SK-N-SH (cell line): Measurements from ENCODE around the gene PTPRJ. TPM values are rescaled to one million over a fixed set of nuclear protein-coding genes. Genes with fewer than 3 reads are reported as not detected.

ENCODE experiments used
- CTCF ChIA-PET: fragments of 300-600, 350-600 bp; formaldehyde crosslinking; extraction: SDS; loops from one replicate; lab custom pipeline; 2021; lab: Yijun Ruan, JAX
- POLR2A ChIA-PET: fragments of 350-600 bp; sonication (Branson Sonifier 250); formaldehyde crosslinking; extraction: SDS; loops from one replicate; lab custom pipeline; 2020; ENCODE audit warnings: antibody characterized with exemption, inconsistent platforms; lab: Yijun Ruan, JAX
- DNase-seq: peaks from one replicate; pipeline ENCODE4 v3.0.0; 2012
- H2AFZ ChIP-seq: fragments of 200-600 bp; sonication (generic); 2 replicates; pipeline ENCODE4 v1.8.1; 2016; ENCODE audit warnings: antibody characterized with exemption, mild to moderate bottlenecking, low read depth
- H3F3A ChIP-seq: fragments of 200-600 bp; sonication (generic); replicated peaks from 2 replicates; pipeline ENCODE3; 2016; ENCODE audit warnings: antibody characterized with exemption, mild to moderate bottlenecking; ENCODE audit not compliant: insufficient read depth
- H3K27ac ChIP-seq, 2 experiments: fragments of 200-500 bp in 1 of 2; fragments of 200-600 bp in 1 of 2; sonication (Bioruptor generic) in 1 of 2; sonication (generic), shearing (Covaris generic) in 1 of 2; 2 replicates each; pipeline versions ENCODE4 v1.5.1 to v1.6.1; 2014 to 2016; ENCODE audit warnings: low read depth in 2 of 2, inconsistent platforms in 1 of 2, low read length in 1 of 2, mild to moderate bottlenecking in 1 of 2, mixed read lengths in 1 of 2
- H3K27me3 ChIP-seq: fragments of 200-600 bp; sonication (generic), shearing (Covaris generic); 2 replicates; pipeline ENCODE4 v1.6.1; 2016; ENCODE audit warnings: mixed run types; ENCODE audit not compliant: insufficient read depth
- H3K36me3 ChIP-seq, 2 experiments: fragments of 200-500 bp in 1 of 2; fragments of 200-600 bp in 1 of 2; sonication (Bioruptor generic) in 1 of 2; sonication (generic) in 1 of 2; replicated peaks in 1 of 2; 2 replicates each; pipeline versions ENCODE3 to v1.5.1; 2014 to 2016; ENCODE audit warnings: low read length in 1 of 2, mild to moderate bottlenecking in 1 of 2; ENCODE audit not compliant: insufficient read depth in 2 of 2, control insufficient read depth in 1 of 2
- H3K4me1 ChIP-seq, 2 experiments: fragments of 200-500 bp in 1 of 2; fragments of 200-600 bp in 1 of 2; sonication (Bioruptor generic) in 1 of 2; sonication (generic), shearing (Covaris generic) in 1 of 2; 2 replicates each; pipeline versions ENCODE4 v1.5.1 to v1.6.1; 2014 to 2016; ENCODE audit warnings: low read depth in 1 of 2, low read length in 1 of 2, mixed run types in 1 of 2; ENCODE audit not compliant: insufficient read depth in 2 of 2, control insufficient read depth in 1 of 2
- H3K4me2 ChIP-seq: fragments of 200-600 bp; sonication (generic), shearing (Covaris generic); 2 replicates; pipeline ENCODE4 v1.6.1; 2017; ENCODE audit warnings: mixed run types
- H3K4me3 ChIP-seq, 2 experiments: fragments of 200-500 bp in 1 of 2; fragments of 200-600 bp in 1 of 2; sonication (Bioruptor generic) in 1 of 2; sonication (generic), shearing (Covaris generic) in 1 of 2; 2 replicates each; pipeline versions ENCODE4 v1.5.1 to v1.8.1; 2014 to 2016; ENCODE audit warnings: low read depth in 2 of 2, inconsistent platforms in 1 of 2, low read length in 1 of 2, mild to moderate bottlenecking in 1 of 2, mixed read lengths in 1 of 2, moderate library complexity in 1 of 2
- H3K79me2 ChIP-seq: fragments of 200-600 bp; sonication (generic); 2 replicates; pipeline ENCODE4 v1.8.1; 2017; ENCODE audit warnings: mild to moderate bottlenecking; ENCODE audit not compliant: insufficient read depth
- H3K9ac ChIP-seq: fragments of 200-600 bp; sonication (generic); 2 replicates; pipeline ENCODE4 v1.6.1; 2017; ENCODE audit warnings: mixed run types
- H3K9me2 ChIP-seq: fragments of 200-600 bp; sonication (generic); 2 replicates; pipeline ENCODE4 v1.6.1; 2017; ENCODE audit warnings: mixed run types
- H3K9me3 ChIP-seq: fragments of 200-600 bp; sonication (generic); 2 replicates; pipeline ENCODE4 v1.6.1; 2017; ENCODE audit warnings: mixed run types, mild to moderate bottlenecking, moderate library complexity
- H4K20me1 ChIP-seq: fragments of 200-600 bp; sonication (generic); 2 replicates; pipeline ENCODE4 v1.6.1; 2017; ENCODE audit warnings: mild to moderate bottlenecking, mixed run types; ENCODE audit not compliant: insufficient read depth
- ELF1 ChIP-seq: IDR thresholded peaks from 2 replicates; pipeline ENCODE4 v1.4.0; 2012
- EP300 ChIP-seq, 2 experiments: IDR thresholded peaks; 2 replicates each; pipeline versions ENCODE4 v1.4.0 to v1.6.1; 2012; ENCODE audit warnings: borderline replicate concordance in 1 of 2, low read depth in 1 of 2, low read length in 1 of 2
- EZH2phosphoT487 ChIP-seq: fragments of 200-600 bp; sonication (generic); IDR thresholded peaks from 2 replicates; pipeline ENCODE4 v1.6.1; 2017; ENCODE audit warnings: low read depth, mixed run types, mild to moderate bottlenecking, antibody characterized with exemption, moderate library complexity, borderline replicate concordance
- FOXJ3 ChIP-seq: sonication (generic); formaldehyde crosslinking; IDR thresholded peaks from 2 replicates; pipeline ENCODE4 v1.5.1; 2020; ENCODE audit warnings: mild to moderate bottlenecking, missing genetic modification reagents
- GABPA ChIP-seq: IDR thresholded peaks from 2 replicates; pipeline ENCODE4 v1.4.0; 2012; ENCODE audit warnings: low read depth, mild to moderate bottlenecking
- NFIC ChIP-seq: IDR thresholded peaks from 2 replicates; pipeline ENCODE4 v1.4.0; 2012; ENCODE audit warnings: borderline replicate concordance
- NRF1 ChIP-seq: IDR thresholded peaks from 2 replicates; pipeline ENCODE4 v1.6.1; 2012; ENCODE audit warnings: low read depth, mild to moderate bottlenecking, low read length
- POLR2AphosphoS5 ChIP-seq: IDR thresholded peaks from 2 replicates; pipeline ENCODE4 v1.6.1; 2012; ENCODE audit warnings: low read depth, low read length
- RCOR1 ChIP-seq: fragments of 150-350 bp; IDR thresholded peaks from 2 replicates; pipeline ENCODE4 v1.6.1; 2017; ENCODE audit warnings: antibody characterized with exemption, low read length
- REST ChIP-seq: IDR thresholded peaks from 2 replicates; pipeline ENCODE4 v1.6.1; 2012; ENCODE audit warnings: mild to moderate bottlenecking, low read depth, low read length, moderate library complexity
- RFX5 ChIP-seq: IDR thresholded peaks from 2 replicates; pipeline ENCODE4 v1.6.1; 2012; ENCODE audit warnings: mild to moderate bottlenecking, improper control_type of control experiment, low read length
- SIN3A ChIP-seq: IDR thresholded peaks from 2 replicates; pipeline ENCODE4 v1.6.1; 2012; ENCODE audit warnings: low read depth, mild to moderate bottlenecking, low read length, moderate library complexity, borderline replicate concordance
- TEAD4 ChIP-seq: IDR thresholded peaks from 2 replicates; pipeline ENCODE4 v1.4.0; 2012; ENCODE audit warnings: mild to moderate bottlenecking, borderline replicate concordance; ENCODE audit not compliant: insufficient read depth
- YY1 ChIP-seq: IDR thresholded peaks from 2 replicates; pipeline ENCODE4 v1.4.0; 2012; ENCODE audit warnings: low read depth, mild to moderate bottlenecking
- WGBS: methylation state at CpG from one replicate; pipeline ENCODE4 v1.1.6; 2017; ENCODE audit warnings: low lambda C conversion rate; 5-methylcytosine and 5-hydroxymethylcytosine counted together
- polyA plus RNA-seq, 3 experiments: library from polyadenylated mRNA; depleted of rRNA; stranded (reverse); fragments of >200 nt; gene quantifications; 2 replicates each; pipeline ENCODE4 v1.2.3, GENCODE V29; 2012
- TF ChIP-seq, protein P1 (sequence below): fragments of 200-600 bp; sonication (generic); IDR thresholded peaks from 2 replicates; pipeline ENCODE4 v1.6.1; 2017; ENCODE audit warnings: antibody characterized with exemption, mild to moderate bottlenecking, moderate library complexity
- TF ChIP-seq, protein P2 (sequence below): IDR thresholded peaks from 2 replicates; pipeline ENCODE4 v1.4.0; 2012; ENCODE audit warnings: low read depth, borderline replicate concordance

PTPRJ gene
- polyA plus RNA-seq, 1 of the 3 experiments (the other 2 are of a cell fraction), result 4.5 TPM

DNA sequence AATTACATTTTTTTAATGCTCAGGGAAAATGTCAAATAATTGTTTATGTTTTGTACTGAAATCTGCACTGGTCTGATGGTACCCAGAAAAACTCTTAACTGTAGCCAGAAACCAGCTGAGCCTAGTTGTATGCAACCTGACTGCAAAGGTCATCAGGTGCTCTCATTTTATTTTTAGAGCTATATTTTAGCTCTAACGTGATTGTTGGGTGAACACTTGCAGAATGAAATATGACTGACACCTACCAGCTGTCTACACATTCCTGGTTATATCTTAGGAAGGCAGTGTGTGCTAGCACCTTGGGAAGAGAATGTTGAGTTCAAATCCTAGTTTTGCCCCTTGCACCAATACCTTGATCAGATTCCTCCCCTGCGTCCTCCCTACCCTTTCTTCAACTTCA, 23.6 kb downstream of the PTPRJ start:
- DNase-seq, result no peak
- POLR2A ChIA-PET, result no interaction called here
- Histone ChIP-seq H3K4me3 (no peak overlapping the region), H3K9me3 (no peaks in the 10 kb centered on the region), H2AFZ (no peak overlapping the region), H3K9me2 (no peaks in the 10 kb centered on the region), H3K4me2 (0 out of 2 replicates have a peak overlapping the region, but pooled peaks have one; percentile 1), H3F3A (peaks cover 20% of the 10 kb centered on the region), H3K4me1 (peaks cover 14 to 49% of the 10 kb centered on the region in 2 experiments; a peak in 3 of 4 replicates), H4K20me1 (no peaks in the 10 kb centered on the region), H3K9ac (no peak overlapping the region), H3K27me3 (no peaks in the 10 kb centered on the region), H3K27ac (peak overlapping the region in 1 of 2 experiments; percentile 87; a peak in 1 of 4 replicates), H3K36me3 (no peaks in the 10 kb centered on the region), H3K79me2 (peaks cover 88% of the 10 kb centered on the region)
- no peak for TF ChIP-seq EZH2phosphoT487
- TF ChIP-seq, protein P1, sequence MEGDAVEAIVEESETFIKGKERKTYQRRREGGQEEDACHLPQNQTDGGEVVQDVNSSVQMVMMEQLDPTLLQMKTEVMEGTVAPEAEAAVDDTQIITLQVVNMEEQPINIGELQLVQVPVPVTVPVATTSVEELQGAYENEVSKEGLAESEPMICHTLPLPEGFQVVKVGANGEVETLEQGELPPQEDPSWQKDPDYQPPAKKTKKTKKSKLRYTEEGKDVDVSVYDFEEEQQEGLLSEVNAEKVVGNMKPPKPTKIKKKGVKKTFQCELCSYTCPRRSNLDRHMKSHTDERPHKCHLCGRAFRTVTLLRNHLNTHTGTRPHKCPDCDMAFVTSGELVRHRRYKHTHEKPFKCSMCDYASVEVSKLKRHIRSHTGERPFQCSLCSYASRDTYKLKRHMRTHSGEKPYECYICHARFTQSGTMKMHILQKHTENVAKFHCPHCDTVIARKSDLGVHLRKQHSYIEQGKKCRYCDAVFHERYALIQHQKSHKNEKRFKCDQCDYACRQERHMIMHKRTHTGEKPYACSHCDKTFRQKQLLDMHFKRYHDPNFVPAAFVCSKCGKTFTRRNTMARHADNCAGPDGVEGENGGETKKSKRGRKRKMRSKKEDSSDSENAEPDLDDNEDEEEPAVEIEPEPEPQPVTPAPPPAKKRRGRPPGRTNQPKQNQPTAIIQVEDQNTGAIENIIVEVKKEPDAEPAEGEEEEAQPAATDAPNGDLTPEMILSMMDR, result no peak
- no peak for TF ChIP-seq TEAD4
- TF ChIP-seq GABPA, result no peak
- no peak for TF ChIP-seq YY1
- no peak for TF ChIP-seq ELF1
- no peak for TF ChIP-seq SIN3A
- TF ChIP-seq NFIC, result no peak
- TF ChIP-seq NRF1, result no peak
- 85% methylated on average over 2 of the region's 2 CpGs for WGBS
- CTCF ChIA-PET, result interaction anchor here (0.7 kb wide), 1 partner anchor 10 kb away, joined by 3 read pairs; no protein-coding TSS in a partner anchor

- Histone ChIP-seq H3K4me1 (peaks cover 14 to 49% of the 10 kb centered on the region in 2 experiments; a peak in 3 of 4 replicates), H3K79me2 (peaks cover 88% of the 10 kb centered on the region), H3K9me2 (no peaks in the 10 kb centered on the region), H3K9ac (no peak overlapping the region), H3K9me3 (no peaks in the 10 kb centered on the region), H2AFZ (no peak overlapping the region), H4K20me1 (no peaks in the 10 kb centered on the region), H3F3A (peaks cover 20% of the 10 kb centered on the region), H3K4me2 (0 out of 2 replicates have a peak overlapping the region, but pooled peaks have one; percentile 71), H3K27ac (peak overlapping the region in 1 of 2 experiments; percentile 87; a peak in 1 of 4 replicates), H3K36me3 (no peaks in the 10 kb centered on the region), H3K27me3 (no peaks in the 10 kb centered on the region), H3K4me3 (no peak overlapping the region)
- no peak for DNase-seq
- POLR2A ChIA-PET, result no interaction called here
- CTCF ChIA-PET, result interaction anchor here (1.0 kb wide), 1 partner anchor 70 kb away, joined by 3 read pairs; no protein-coding TSS in a partner anchor
- WGBS, result 95% methylated on average over 2 of the region's 2 CpGs
- TF ChIP-seq FOXJ3 (CRISPR knock-in tag) (no peak), RFX5 (no peak), ELF1 (no peak), SIN3A (no peak), REST (no peak), RCOR1 (no peak), NRF1 (no peak), NFIC (no peak), YY1 (no peak), POLR2AphosphoS5 (no peak), EP300 (IDR thresholded peaks at IDR 0.05; ENCODE audit: borderline replicate concordance in 1 of 2, low read depth in 1 of 2, low read length in 1 of 2) (no peak)
- TF ChIP-seq, protein P2, sequence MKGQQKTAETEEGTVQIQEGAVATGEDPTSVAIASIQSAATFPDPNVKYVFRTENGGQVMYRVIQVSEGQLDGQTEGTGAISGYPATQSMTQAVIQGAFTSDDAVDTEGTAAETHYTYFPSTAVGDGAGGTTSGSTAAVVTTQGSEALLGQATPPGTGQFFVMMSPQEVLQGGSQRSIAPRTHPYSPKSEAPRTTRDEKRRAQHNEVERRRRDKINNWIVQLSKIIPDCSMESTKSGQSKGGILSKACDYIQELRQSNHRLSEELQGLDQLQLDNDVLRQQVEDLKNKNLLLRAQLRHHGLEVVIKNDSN, result no peak
- TF ChIP-seq, protein P1, result no peak
Measured at GRCh38 chr11:48004456-48004855, 24.1 kb downstream of the PTPRJ start.
